ENCODE data around the gene HSF2BP.
"Not testable (repeated sequence)": the region's sequence is repeated elsewhere in the genome, so short reads cannot be mapped to it uniquely, and the experiment has no call there.

HSF2BP gene

GRCh38 chr21:43597052-43597451 lies 62.2 kb downstream of the HSF2BP start:
- H3K4me3 ChIP-seq (ENCODE audit: control insufficient read depth in 1 of 7, extremely low read depth in 1 of 7, insufficient read depth in 4 of 7, low read depth in 2 of 7, low read length in 6 of 7) = no peak overlapping the region
- ChIA-PET CTCF (interaction anchor here (0.7 to 1.5 kb wide), 3 partner anchors 9 to 24 kb away, joined by 3 read pairs; no protein-coding TSS in a partner anchor), POLR2A (no interaction called here)
- no peaks in the 10 kb centered on the region for H3K9me3 ChIP-seq (ENCODE audit: control extremely low read depth in 1 of 5, control insufficient read depth in 4 of 5, insufficient read depth in 2 of 5, low read depth in 1 of 5, low read length in 4 of 5)
- H3K36me3 ChIP-seq (ENCODE audit: control insufficient read depth in 4 of 4, insufficient read depth in 4 of 4, low read length in 3 of 4) = no peaks in the 10 kb centered on the region
- H3K4me1 ChIP-seq (ENCODE audit: control extremely low read depth in 1 of 4, control insufficient read depth in 4 of 4, insufficient read depth in 4 of 4, low read length in 3 of 4) = peaks cover 3 to 13% (median 6%) of the 10 kb centered on the region in 4 experiments
- no peaks in the 10 kb centered on the region for H3K27me3 ChIP-seq (replicated peaks in 2 of 5; ENCODE audit: control insufficient read depth in 4 of 5, insufficient read depth in 5 of 5, low read length in 4 of 5)
- WGBS (ENCODE audit: insufficient coverage) = no CpG with 5 or more reads among the region's 1 CpG
- H3K27ac ChIP-seq (ENCODE audit: insufficient read depth in 1 of 2, low read depth in 1 of 2, low read length in 2 of 2, poor library complexity in 1 of 2, severe bottlenecking in 2 of 2) = no peak overlapping the region
- no peak for DNase-seq

GRCh38 chr21:43596616-43597015 lies 62.7 kb downstream of the HSF2BP start:
- no peak for DNase-seq
- WGBS (ENCODE audit: insufficient coverage) = 100% methylated on average over 3 of the region's 5 CpGs
- H3K36me3 ChIP-seq (ENCODE audit: control insufficient read depth in 4 of 4, insufficient read depth in 4 of 4, low read length in 3 of 4) = no peaks in the 10 kb centered on the region
- CTCF ChIA-PET = interaction anchor here (0.7 kb wide), 1 partner anchor 24 kb away, joined by 3 read pairs; no protein-coding TSS in a partner anchor
- POLR2A ChIA-PET = no interaction called here
- no peaks in the 10 kb centered on the region for H3K27me3 ChIP-seq (replicated peaks in 2 of 5; ENCODE audit: control insufficient read depth in 4 of 5, insufficient read depth in 5 of 5, low read length in 4 of 5)
- no peak overlapping the region for H3K27ac ChIP-seq (ENCODE audit: insufficient read depth in 1 of 2, low read depth in 1 of 2, low read length in 2 of 2, poor library complexity in 1 of 2, severe bottlenecking in 2 of 2)
- no peak overlapping the region for H3K4me3 ChIP-seq (ENCODE audit: control insufficient read depth in 1 of 7, extremely low read depth in 1 of 7, insufficient read depth in 4 of 7, low read depth in 2 of 7, low read length in 6 of 7)
- H3K9me3 ChIP-seq (ENCODE audit: control extremely low read depth in 1 of 5, control insufficient read depth in 4 of 5, insufficient read depth in 2 of 5, low read depth in 1 of 5, low read length in 4 of 5) = no peaks in the 10 kb centered on the region
- peaks cover 3 to 13% (median 6%) of the 10 kb centered on the region in 4 experiments for H3K4me1 ChIP-seq (ENCODE audit: control extremely low read depth in 1 of 4, control insufficient read depth in 4 of 4, insufficient read depth in 4 of 4, low read length in 3 of 4)

GRCh38 chr21:43595769-43596168 lies 63.5 kb downstream of the HSF2BP start:
- H3K27ac ChIP-seq (ENCODE audit: insufficient read depth in 1 of 2, low read depth in 1 of 2, low read length in 2 of 2, poor library complexity in 1 of 2, severe bottlenecking in 2 of 2); H3K4me3 ChIP-seq (ENCODE audit: control insufficient read depth in 1 of 7, extremely low read depth in 1 of 7, insufficient read depth in 4 of 7, low read depth in 2 of 7, low read length in 6 of 7); CTCF ChIA-PET; POLR2A ChIA-PET; H3K9me3 ChIP-seq (ENCODE audit: control extremely low read depth in 1 of 5, control insufficient read depth in 4 of 5, insufficient read depth in 2 of 5, low read depth in 1 of 5, low read length in 4 of 5); H3K27me3 ChIP-seq (replicated peaks in 2 of 5; ENCODE audit: control insufficient read depth in 4 of 5, insufficient read depth in 5 of 5, low read length in 4 of 5); DNase-seq; H3K36me3 ChIP-seq (ENCODE audit: control insufficient read depth in 4 of 4, insufficient read depth in 4 of 4, low read length in 3 of 4): not testable (repeated sequence)
- no CpG with 5 or more reads among the region's 8 CpGs for WGBS (ENCODE audit: insufficient coverage)
- H3K4me1 ChIP-seq (ENCODE audit: control extremely low read depth in 1 of 4, control insufficient read depth in 4 of 4, insufficient read depth in 4 of 4, low read length in 3 of 4) = peaks cover 3 to 13% (median 6%) of the 10 kb centered on the region in 4 experiments

GRCh38 chr21:43593078-43593477 lies 66.2 kb downstream of the HSF2BP start:
- ChIA-PET CTCF (interaction anchor here (1.5 kb wide), 1 partner anchor 15 kb away, joined by 3 read pairs; no protein-coding TSS in a partner anchor), POLR2A (no interaction called here)
- Histone ChIP-seq H3K27me3 (replicated peaks in 2 of 5; ENCODE audit: control insufficient read depth in 4 of 5, insufficient read depth in 5 of 5, low read length in 4 of 5) (peaks cover 0 to 2% (median 0%) of the 10 kb centered on the region in 5 experiments), H3K9me3 (ENCODE audit: control extremely low read depth in 1 of 5, control insufficient read depth in 4 of 5, insufficient read depth in 2 of 5, low read depth in 1 of 5, low read length in 4 of 5) (no peaks in the 10 kb centered on the region), H3K4me1 (ENCODE audit: control extremely low read depth in 1 of 4, control insufficient read depth in 4 of 4, insufficient read depth in 4 of 4, low read length in 3 of 4) (no peaks in the 10 kb centered on the region), H3K36me3 (ENCODE audit: control insufficient read depth in 4 of 4, insufficient read depth in 4 of 4, low read length in 3 of 4) (no peaks in the 10 kb centered on the region), H3K4me3 (ENCODE audit: control insufficient read depth in 1 of 7, extremely low read depth in 1 of 7, insufficient read depth in 4 of 7, low read depth in 2 of 7, low read length in 6 of 7) (no peak overlapping the region), H3K27ac (ENCODE audit: insufficient read depth in 1 of 2, low read depth in 1 of 2, low read length in 2 of 2, poor library complexity in 1 of 2, severe bottlenecking in 2 of 2) (no peak overlapping the region)
- DNase-seq = no peak
- 94% methylated on average over 4 of the region's 5 CpGs for WGBS (ENCODE audit: insufficient coverage)

- H3K27me3 ChIP-seq (replicated peaks in 2 of 5; ENCODE audit: control insufficient read depth in 4 of 5, insufficient read depth in 5 of 5, low read length in 4 of 5) = peaks cover 0 to 2% (median 0%) of the 10 kb centered on the region in 5 experiments
- H3K27ac ChIP-seq (ENCODE audit: insufficient read depth in 1 of 2, low read depth in 1 of 2, low read length in 2 of 2, poor library complexity in 1 of 2, severe bottlenecking in 2 of 2) = no peak overlapping the region
- no peak overlapping the region for H3K4me3 ChIP-seq (ENCODE audit: control insufficient read depth in 1 of 7, extremely low read depth in 1 of 7, insufficient read depth in 4 of 7, low read depth in 2 of 7, low read length in 6 of 7)
- H3K4me1 ChIP-seq (ENCODE audit: control extremely low read depth in 1 of 4, control insufficient read depth in 4 of 4, insufficient read depth in 4 of 4, low read length in 3 of 4) = no peaks in the 10 kb centered on the region
- H3K9me3 ChIP-seq (ENCODE audit: control extremely low read depth in 1 of 5, control insufficient read depth in 4 of 5, insufficient read depth in 2 of 5, low read depth in 1 of 5, low read length in 4 of 5) = no peaks in the 10 kb centered on the region
- no peaks in the 10 kb centered on the region for H3K36me3 ChIP-seq (ENCODE audit: control insufficient read depth in 4 of 4, insufficient read depth in 4 of 4, low read length in 3 of 4)
- 96% methylated on average over 2 of the region's 2 CpGs for WGBS (ENCODE audit: insufficient coverage)
- no peak for DNase-seq
- ChIA-PET POLR2A (no interaction called here), CTCF (no interaction called here)
These were observed 67.7 kb downstream of the HSF2BP start for GRCh38 chr21:43591571-43591970.

GRCh38 chr21:43590194-43590593 lies 69.1 kb downstream of the HSF2BP start:
- no peak overlapping the region for H3K4me3 ChIP-seq (ENCODE audit: control insufficient read depth in 1 of 7, extremely low read depth in 1 of 7, insufficient read depth in 4 of 7, low read depth in 2 of 7, low read length in 6 of 7)
- ChIA-PET CTCF (no interaction called here), POLR2A (no interaction called here)
- H3K4me1 ChIP-seq (ENCODE audit: control extremely low read depth in 1 of 4, control insufficient read depth in 4 of 4, insufficient read depth in 4 of 4, low read length in 3 of 4) = peaks cover 2 to 8% (median 5%) of the 10 kb centered on the region in 4 experiments
- no peak for DNase-seq
- H3K27ac ChIP-seq (ENCODE audit: insufficient read depth in 1 of 2, low read depth in 1 of 2, low read length in 2 of 2, poor library complexity in 1 of 2, severe bottlenecking in 2 of 2) = no peak overlapping the region
- no CpG with 5 or more reads among the region's 2 CpGs for WGBS (ENCODE audit: insufficient coverage)
- no peaks in the 10 kb centered on the region for H3K9me3 ChIP-seq (ENCODE audit: control extremely low read depth in 1 of 5, control insufficient read depth in 4 of 5, insufficient read depth in 2 of 5, low read depth in 1 of 5, low read length in 4 of 5)
- no peaks in the 10 kb centered on the region for H3K36me3 ChIP-seq (ENCODE audit: control insufficient read depth in 4 of 4, insufficient read depth in 4 of 4, low read length in 3 of 4)
- peaks cover 0 to 2% (median 0%) of the 10 kb centered on the region in 5 experiments for H3K27me3 ChIP-seq (replicated peaks in 2 of 5; ENCODE audit: control insufficient read depth in 4 of 5, insufficient read depth in 5 of 5, low read length in 4 of 5)

GRCh38 chr21:43588957-43589356 lies 70.3 kb downstream of the HSF2BP start:
- peaks cover 2 to 8% (median 5%) of the 10 kb centered on the region in 4 experiments for H3K4me1 ChIP-seq (ENCODE audit: control extremely low read depth in 1 of 4, control insufficient read depth in 4 of 4, insufficient read depth in 4 of 4, low read length in 3 of 4)
- peaks cover 0 to 2% (median 0%) of the 10 kb centered on the region in 5 experiments for H3K27me3 ChIP-seq (replicated peaks in 2 of 5; ENCODE audit: control insufficient read depth in 4 of 5, insufficient read depth in 5 of 5, low read length in 4 of 5)
- WGBS (ENCODE audit: insufficient coverage) = no CpG with 5 or more reads among the region's 1 CpG
- H3K9me3 ChIP-seq (ENCODE audit: control extremely low read depth in 1 of 5, control insufficient read depth in 4 of 5, insufficient read depth in 2 of 5, low read depth in 1 of 5, low read length in 4 of 5) = no peaks in the 10 kb centered on the region
- ChIA-PET POLR2A (no interaction called here), CTCF (interaction anchor here (1.0 to 1.1 kb wide), 3 partner anchors 9 to 22 kb away, joined by 3 to 5 read pairs (median 4); no protein-coding TSS in a partner anchor)
- H3K27ac ChIP-seq (ENCODE audit: insufficient read depth in 1 of 2, low read depth in 1 of 2, low read length in 2 of 2, poor library complexity in 1 of 2, severe bottlenecking in 2 of 2) = no peak overlapping the region
- H3K36me3 ChIP-seq (ENCODE audit: control insufficient read depth in 4 of 4, insufficient read depth in 4 of 4, low read length in 3 of 4) = no peaks in the 10 kb centered on the region
- DNase-seq = no peak
- no peak overlapping the region for H3K4me3 ChIP-seq (ENCODE audit: control insufficient read depth in 1 of 7, extremely low read depth in 1 of 7, insufficient read depth in 4 of 7, low read depth in 2 of 7, low read length in 6 of 7)
